ENCODE measurements around the gene TMEM184B. TPM values are rescaled to one million over a fixed set of nuclear protein-coding genes. Genes with fewer than 3 reads are reported as not detected.
A peak's percentile ranks its signal among the peaks of the same experiment; 100 is the strongest.

The TMEM184B gene
- total RNA-seq, 1 donor: 14.3 TPM

DNA sequence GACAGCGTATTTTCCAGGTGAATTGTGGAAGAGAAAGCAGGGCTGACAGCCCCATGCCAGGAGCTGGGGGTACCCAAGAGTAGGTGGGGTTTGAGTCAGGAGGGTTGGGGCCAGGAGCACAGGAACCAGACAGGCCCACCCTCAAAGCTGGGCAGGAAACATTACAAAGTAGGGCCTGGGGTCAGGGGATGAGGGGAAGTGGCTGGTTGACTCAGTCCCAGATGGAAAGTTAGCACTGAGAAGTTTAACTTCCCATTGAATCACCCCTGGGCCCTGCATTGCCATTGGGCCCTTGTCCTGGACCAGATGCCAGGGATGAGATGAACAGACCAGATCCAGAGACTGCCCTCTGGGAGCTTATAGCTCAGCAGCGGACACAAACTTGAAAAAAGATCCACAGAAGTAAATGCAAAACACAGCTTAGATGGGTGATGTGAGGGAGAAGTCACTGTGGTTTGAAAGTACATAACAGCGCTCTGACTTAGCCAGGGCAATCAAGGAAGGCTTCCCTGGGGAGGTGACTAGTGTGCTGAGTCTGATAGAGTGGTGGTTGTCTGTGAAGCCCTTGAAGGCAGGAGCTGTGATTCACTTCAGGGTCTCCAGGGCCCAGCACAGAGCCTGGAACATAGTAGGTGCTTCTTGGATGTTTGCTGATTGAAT, 68.8 kb downstream of the TMEM184B start:
- Histone ChIP-seq H3K4me1 (ENCODE audit: insufficient read depth, low read length) (peaks cover 42% of the 10 kb centered on the region), H3K4me3 (ENCODE audit: low read length) (no peak overlapping the region), H3K9me3 (ENCODE audit: low read depth, low read length) (no peaks in the 10 kb centered on the region), H3K27me3 (ENCODE audit: insufficient read depth, low read length) (no peaks in the 10 kb centered on the region)

DNA sequence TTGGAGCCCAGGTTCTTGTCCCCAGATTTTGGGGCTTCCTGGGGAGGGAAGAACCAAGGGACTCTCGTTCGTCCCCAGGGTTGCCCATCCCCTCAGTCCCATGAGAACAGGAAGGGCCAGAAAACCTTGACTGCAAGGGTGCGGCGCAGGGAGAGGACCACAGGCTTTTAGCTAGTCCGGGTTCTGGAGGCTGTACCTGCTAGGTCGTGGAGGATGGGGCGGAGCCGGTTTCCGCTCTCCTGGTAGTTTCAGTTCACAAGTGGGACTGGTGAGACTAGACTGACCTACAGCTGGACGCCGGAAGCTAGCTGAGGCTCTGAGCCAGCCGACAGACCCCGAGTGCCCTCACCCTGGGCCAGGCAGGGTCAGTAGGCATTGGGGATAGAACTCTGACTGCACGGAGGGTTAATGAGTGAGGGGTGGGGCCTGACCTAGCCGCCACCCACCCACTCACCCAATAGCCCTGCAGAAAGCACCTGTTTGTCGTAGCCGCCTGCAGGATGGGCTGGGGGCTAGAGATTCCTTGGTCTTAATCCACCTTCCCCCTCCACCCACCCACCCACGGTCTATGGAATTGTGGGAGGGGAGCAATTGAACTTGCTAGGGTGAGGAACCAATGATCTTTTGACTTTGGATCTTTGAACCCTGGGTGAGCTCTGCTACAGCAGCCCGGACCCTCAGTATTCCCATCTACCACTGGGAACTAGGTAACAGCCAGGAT, 69.6 kb downstream of the TMEM184B start:
- Histone ChIP-seq H3K4me3 (ENCODE audit: low read length) (peak overlapping the region; percentile 56), H3K9me3 (ENCODE audit: low read depth, low read length) (no peaks in the 10 kb centered on the region), H3K4me1 (ENCODE audit: insufficient read depth, low read length) (peaks cover 49% of the 10 kb centered on the region), H3K27me3 (ENCODE audit: insufficient read depth, low read length) (no peaks in the 10 kb centered on the region)

GRCh38 chr22:38202437-38203089, 70.2 kb downstream of the TMEM184B start:
- H3K27me3 ChIP-seq (ENCODE audit: insufficient read depth, low read length): no peaks in the 10 kb centered on the region
- H3K4me1 ChIP-seq (ENCODE audit: insufficient read depth, low read length): peaks cover 49% of the 10 kb centered on the region
- H3K4me3 ChIP-seq (ENCODE audit: low read length): peak overlapping the region; percentile 56
- H3K9me3 ChIP-seq (ENCODE audit: low read depth, low read length): no peaks in the 10 kb centered on the region

DNA sequence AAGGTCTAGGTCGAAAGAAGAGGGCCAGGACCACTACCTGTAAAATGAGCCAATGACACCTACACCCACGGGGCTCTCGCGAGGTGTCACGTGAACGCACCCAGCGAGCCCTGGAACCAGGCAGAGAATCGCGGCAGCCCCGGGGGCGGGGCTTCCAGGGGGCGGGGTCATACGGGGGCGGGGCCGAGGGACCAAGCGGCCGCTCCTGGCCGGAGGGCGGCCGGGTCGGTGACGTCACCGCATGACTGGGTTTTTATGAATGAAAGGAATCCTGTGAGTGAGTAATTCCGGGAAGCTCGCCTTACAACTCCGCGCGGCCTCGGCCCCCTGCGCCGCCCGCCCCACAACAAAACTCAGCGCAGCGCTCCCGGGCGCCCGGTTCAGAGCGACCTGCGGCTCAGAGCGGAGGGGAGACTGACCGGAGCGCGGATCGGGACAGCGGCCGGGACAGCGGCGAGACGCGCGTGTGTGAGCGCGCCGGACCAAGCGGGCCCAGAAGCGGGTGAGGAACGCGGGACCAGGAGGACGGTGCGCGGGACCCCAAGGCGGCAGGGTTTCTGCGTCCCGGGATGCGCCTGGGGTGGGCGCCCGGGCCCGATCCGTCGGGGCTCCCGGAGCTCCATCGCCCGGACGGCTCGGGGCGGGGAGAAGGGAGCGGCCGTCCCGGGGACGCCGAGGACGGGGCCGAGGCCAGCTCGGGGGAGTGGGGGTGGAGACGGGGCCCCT, 70.9 kb downstream of the TMEM184B start, which contains the start of gene MAFF:
Gene MAFF (plus strand): TSS at position 284 of the 726 bp plus-strand sequence. CDS start 11,860 bp downstream, outside the sequence.
- Histone ChIP-seq H3K27me3 (ENCODE audit: insufficient read depth, low read length) (no peaks in the 10 kb centered on the region), H3K4me1 (ENCODE audit: insufficient read depth, low read length) (peaks cover 49% of the 10 kb centered on the region), H3K4me3 (ENCODE audit: low read length) (peak within 1 kb of the TSS; percentile 56), H3K9me3 (ENCODE audit: low read depth, low read length) (no peaks in the 10 kb centered on the region)

- Histone ChIP-seq H3K27me3 (ENCODE audit: insufficient read depth, low read length) (no peaks in the 10 kb centered on the region), H3K4me3 (ENCODE audit: low read length) (peak overlapping the region; percentile 7), H3K9me3 (ENCODE audit: low read depth, low read length) (no peaks in the 10 kb centered on the region), H3K4me1 (ENCODE audit: insufficient read depth, low read length) (peaks cover 49% of the 10 kb centered on the region)
Measured at GRCh38 chr22:38201371-38201710, 71.5 kb downstream of the TMEM184B start.

- Histone ChIP-seq H3K9me3 (ENCODE audit: low read depth, low read length) (no peaks in the 10 kb centered on the region), H3K4me1 (ENCODE audit: insufficient read depth, low read length) (peaks cover 48% of the 10 kb centered on the region), H3K4me3 (ENCODE audit: low read length) (no peak overlapping the region), H3K27me3 (ENCODE audit: insufficient read depth, low read length) (no peaks in the 10 kb centered on the region)
Measured at GRCh38 chr22:38199826-38200559, 72.8 kb downstream of the TMEM184B start.

GRCh38 chr22:38196791-38197419, 75.9 kb downstream of the TMEM184B start:
- no peak overlapping the region for H3K4me3 ChIP-seq (ENCODE audit: low read length)
- peaks cover 42% of the 10 kb centered on the region for H3K4me1 ChIP-seq (ENCODE audit: insufficient read depth, low read length)
- H3K27me3 ChIP-seq (ENCODE audit: insufficient read depth, low read length): no peaks in the 10 kb centered on the region
- H3K9me3 ChIP-seq (ENCODE audit: low read depth, low read length): no peaks in the 10 kb centered on the region

GRCh38 chr22:38193580-38193979, 79.2 kb downstream of the TMEM184B start:
- H3K9me3 ChIP-seq (ENCODE audit: low read depth, low read length): no peaks in the 10 kb centered on the region
- H3K4me3 ChIP-seq (ENCODE audit: low read length): no peak overlapping the region
- peaks cover 21% of the 10 kb centered on the region for H3K4me1 ChIP-seq (ENCODE audit: insufficient read depth, low read length)
- no peaks in the 10 kb centered on the region for H3K27me3 ChIP-seq (ENCODE audit: insufficient read depth, low read length)

DNA sequence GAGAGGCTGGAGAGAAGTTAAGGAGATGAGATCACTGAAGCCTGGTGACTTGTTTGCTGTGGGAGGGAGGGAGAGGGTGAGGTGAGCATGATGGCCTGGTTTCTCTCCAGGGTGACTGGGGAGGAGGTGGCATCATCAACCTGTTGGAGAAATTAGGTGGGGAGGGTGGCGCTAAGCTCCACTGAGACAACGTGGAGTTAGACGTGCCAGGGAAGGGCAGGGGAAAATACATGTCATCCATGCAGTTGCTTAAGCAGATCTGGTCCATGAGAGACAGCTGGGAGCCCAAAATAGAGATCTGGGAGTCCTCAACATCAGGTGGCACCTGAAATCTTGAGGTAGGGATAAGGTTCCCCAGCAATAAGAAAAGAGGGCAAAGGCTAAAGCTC, 80.3 kb downstream of the TMEM184B start:
- H3K9me3 ChIP-seq (ENCODE audit: low read depth, low read length): no peaks in the 10 kb centered on the region
- H3K4me1 ChIP-seq (ENCODE audit: insufficient read depth, low read length): peaks cover 18% of the 10 kb centered on the region
- H3K27me3 ChIP-seq (ENCODE audit: insufficient read depth, low read length): no peaks in the 10 kb centered on the region
- no peak overlapping the region for H3K4me3 ChIP-seq (ENCODE audit: low read length)

DNA sequence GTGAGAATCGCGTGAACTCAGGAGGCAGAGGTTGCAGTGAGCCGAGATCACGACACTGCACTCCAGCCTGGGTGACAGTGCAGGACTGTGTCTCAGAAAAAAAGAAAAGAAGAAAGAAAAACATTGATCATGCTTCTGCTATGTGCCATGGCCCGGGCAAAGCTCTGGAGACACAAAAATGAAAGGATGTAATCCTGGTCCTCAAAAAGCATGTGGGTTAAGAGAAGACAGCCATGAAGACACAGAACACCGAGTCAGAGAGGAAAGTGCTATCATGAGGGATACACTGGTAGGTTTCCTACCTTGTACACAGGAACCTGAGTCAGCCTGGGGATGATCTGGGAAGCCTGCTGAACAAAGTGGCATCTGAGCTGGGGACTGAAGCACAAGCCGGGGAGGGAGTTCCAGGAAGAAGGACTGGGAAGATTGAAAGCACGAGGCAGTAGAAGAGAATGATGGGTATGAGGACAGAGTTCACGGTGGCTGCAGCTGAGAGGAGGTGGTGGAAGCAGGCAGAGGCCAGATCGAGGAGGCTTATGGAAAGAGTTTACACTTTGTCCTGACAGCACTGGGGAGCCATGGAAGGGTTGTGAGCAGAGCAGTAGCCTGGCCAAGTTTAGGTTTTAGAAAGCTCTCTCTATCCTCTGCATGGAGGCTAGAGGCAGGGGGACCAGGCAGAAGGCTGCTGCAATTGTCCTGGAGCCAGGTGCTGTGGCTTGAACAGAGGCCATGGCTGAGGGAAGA, 80.9 kb downstream of the TMEM184B start:
- Histone ChIP-seq H3K9me3 (ENCODE audit: low read depth, low read length) (no peaks in the 10 kb centered on the region), H3K27me3 (ENCODE audit: insufficient read depth, low read length) (no peaks in the 10 kb centered on the region), H3K4me1 (ENCODE audit: insufficient read depth, low read length) (peaks cover 18% of the 10 kb centered on the region), H3K4me3 (ENCODE audit: low read length) (no peak overlapping the region)

- Histone ChIP-seq H3K4me1 (ENCODE audit: insufficient read depth, low read length) (peaks cover 18% of the 10 kb centered on the region), H3K9me3 (ENCODE audit: low read depth, low read length) (no peaks in the 10 kb centered on the region)
Measured at GRCh38 chr22:38191055-38191454, 81.8 kb downstream of the TMEM184B start.

GRCh38 chr22:38190581-38190980, 82.2 kb downstream of the TMEM184B start:
- Histone ChIP-seq H3K27me3 (ENCODE audit: insufficient read depth, low read length) (no peaks in the 10 kb centered on the region), H3K4me3 (ENCODE audit: low read length) (no peak overlapping the region), H3K9me3 (ENCODE audit: low read depth, low read length) (no peaks in the 10 kb centered on the region), H3K4me1 (ENCODE audit: insufficient read depth, low read length) (peaks cover 18% of the 10 kb centered on the region)

More at GRCh38 chr22:38191055-38191454, 81.8 kb downstream of the TMEM184B start:
- no peaks in the 10 kb centered on the region for H3K27me3 ChIP-seq (ENCODE audit: insufficient read depth, low read length)
- H3K4me3 ChIP-seq (ENCODE audit: low read length): no peak overlapping the region

GRCh38 chr22:38189104-38189503, 83.7 kb downstream of the TMEM184B start:
- Histone ChIP-seq H3K9me3 (ENCODE audit: low read depth, low read length) (no peaks in the 10 kb centered on the region), H3K4me3 (ENCODE audit: low read length) (no peak overlapping the region), H3K27me3 (ENCODE audit: insufficient read depth, low read length) (no peaks in the 10 kb centered on the region), H3K4me1 (ENCODE audit: insufficient read depth, low read length) (peaks cover 11% of the 10 kb centered on the region)

Measured in mononuclear cell (primary cell).